ENCODE results near the gene EXD1. TPM values are rescaled to one million over a fixed set of nuclear protein-coding genes. Genes with fewer than 3 reads are reported as not detected.

The EXD1 gene
- total RNA-seq, 3 donors from 2014 or later = not detected

Other genes starting within 250 kb of the EXD1 start
- 10 to 100 TPM; 27.2 to 47.7 (median 42.3) TPM for gene INO80, start 114.5 kb downstream of the EXD1 start, total RNA-seq
- gene CHP1, start 511 bp upstream of the EXD1 start, total RNA-seq = 100 to 1,000 TPM; 107 to 290 (median 120) TPM
- gene OIP5, start 101.8 kb upstream of the EXD1 start, total RNA-seq = under 1 TPM; 0.33 to 0.80 (median 0.44) TPM
- gene NUSAP1, start 102.1 kb upstream of the EXD1 start, total RNA-seq = 1 to 10 TPM; 5.0 to 8.2 (median 6.9) TPM
- gene NDUFAF1, start 171.7 kb upstream of the EXD1 start, total RNA-seq = 10 to 100 TPM in 2 of 3 donors, 1 to 10 TPM in 1; 6.9 to 19.9 (median 14.7) TPM
- 10 to 100 TPM; 33.1 to 49.0 (median 34.2) TPM for gene RTF1, start 186.3 kb upstream of the EXD1 start, total RNA-seq

Data from breast epithelium (tissue), 3 donors.